ENCODE results near the gene PAK5. TPM values are rescaled to one million over a fixed set of nuclear protein-coding genes. Genes with fewer than 3 reads are reported as not detected.

PAK5 gene
- total RNA-seq, 1 donor from 2014 or later: 0.17 TPM

GRCh38 chr20:9809271-9809670 is 29.6 kb downstream of the PAK5 start:
- Histone ChIP-seq H3K27me3 (ENCODE audit: control insufficient read depth, insufficient read depth, low read length) (no peaks in the 10 kb centered on the region), H3K4me3 (ENCODE audit: low read depth, low read length) (no peak overlapping the region), H3K36me3 (ENCODE audit: control insufficient read depth, insufficient read depth, low read length) (no peaks in the 10 kb centered on the region)
- TF ChIP-seq CTCF (IDR thresholded peaks at IDR 0.05; ENCODE audit: insufficient read depth, low read length, poor library complexity, severe bottlenecking): no peak
- no peak for DNase-seq (ENCODE audit: low read depth)

GRCh38 chr20:9808166-9808565 is 30.7 kb downstream of the PAK5 start:
- Histone ChIP-seq H3K27me3 (ENCODE audit: control insufficient read depth, insufficient read depth, low read length) (no peaks in the 10 kb centered on the region), H3K36me3 (ENCODE audit: control insufficient read depth, insufficient read depth, low read length) (no peaks in the 10 kb centered on the region), H3K4me3 (ENCODE audit: low read depth, low read length) (no peak overlapping the region)
- no peak for TF ChIP-seq CTCF (IDR thresholded peaks at IDR 0.05; ENCODE audit: insufficient read depth, low read length, poor library complexity, severe bottlenecking)
- DNase-seq (ENCODE audit: low read depth): no peak

- no peak for TF ChIP-seq CTCF (IDR thresholded peaks at IDR 0.05; ENCODE audit: insufficient read depth, low read length, poor library complexity, severe bottlenecking)
- Histone ChIP-seq H3K36me3 (ENCODE audit: control insufficient read depth, insufficient read depth, low read length) (no peaks in the 10 kb centered on the region), H3K4me3 (ENCODE audit: low read depth, low read length) (no peak overlapping the region), H3K27me3 (ENCODE audit: control insufficient read depth, insufficient read depth, low read length) (no peaks in the 10 kb centered on the region)
- DNase-seq (ENCODE audit: low read depth): no peak
Observed at GRCh38 chr20:9807136-9807535, 31.7 kb downstream of the PAK5 start.

- Histone ChIP-seq H3K27me3 (ENCODE audit: control insufficient read depth, insufficient read depth, low read length) (no peaks in the 10 kb centered on the region), H3K4me3 (ENCODE audit: low read depth, low read length) (no peak overlapping the region), H3K36me3 (ENCODE audit: control insufficient read depth, insufficient read depth, low read length) (no peaks in the 10 kb centered on the region)
- no peak for DNase-seq (ENCODE audit: low read depth)
- no peak for TF ChIP-seq CTCF (IDR thresholded peaks at IDR 0.05; ENCODE audit: insufficient read depth, low read length, poor library complexity, severe bottlenecking)
Observed at GRCh38 chr20:9800421-9800820, 38.5 kb downstream of the PAK5 start.

GRCh38 chr20:9794831-9795230 is 44.0 kb downstream of the PAK5 start:
- no peak for TF ChIP-seq CTCF (IDR thresholded peaks at IDR 0.05; ENCODE audit: insufficient read depth, low read length, poor library complexity, severe bottlenecking)
- DNase-seq (ENCODE audit: low read depth): no peak
- no peaks in the 10 kb centered on the region for H3K27me3 ChIP-seq (ENCODE audit: control insufficient read depth, insufficient read depth, low read length)

GRCh38 chr20:9792674-9793073 is 46.2 kb downstream of the PAK5 start:
- Histone ChIP-seq H3K4me3 (ENCODE audit: low read depth, low read length) (no peak overlapping the region), H3K27me3 (ENCODE audit: control insufficient read depth, insufficient read depth, low read length) (no peaks in the 10 kb centered on the region), H3K36me3 (ENCODE audit: control insufficient read depth, insufficient read depth, low read length) (no peaks in the 10 kb centered on the region)
- TF ChIP-seq CTCF (IDR thresholded peaks at IDR 0.05; ENCODE audit: insufficient read depth, low read length, poor library complexity, severe bottlenecking): no peak
- no peak for DNase-seq (ENCODE audit: low read depth)

More at GRCh38 chr20:9794831-9795230, 44.0 kb downstream of the PAK5 start:
- Histone ChIP-seq H3K36me3 (ENCODE audit: control insufficient read depth, insufficient read depth, low read length) (no peaks in the 10 kb centered on the region), H3K4me3 (ENCODE audit: low read depth, low read length) (no peak overlapping the region)
